SK-MEL-5 (cell line): ENCODE measurements around the gene AGRN. TPM values are rescaled to one million over a fixed set of nuclear protein-coding genes. Genes with fewer than 3 reads are reported as not detected.
"Not testable (repeated sequence)": the region's sequence is repeated elsewhere in the genome, so short reads cannot be mapped to it uniquely, and the experiment has no call there.

Experiments used
- DNase-seq: peaks from one replicate; pipeline ENCODE4 v3.0.0-alpha.2; 2016; ENCODE audit warnings: low read depth, low spot score
- in situ Hi-C: cut with HindIII; loops from 2 replicates; pipeline ENCODE4 v1.10.0; 2016; ENCODE audit warnings: low sequenced_read_pairs, high pct_unique_total_duplicates, low pct_unique_long_range_greater_than_20kb
- total RNA-seq: library from RNA; depleted of rRNA; stranded (reverse); fragments of >200 nt; shearing (Covaris generic); gene quantifications from 2 replicates; pipeline ENCODE4 v1.2.3, GENCODE V29; 2014

AGRN gene
- total RNA-seq, 1 experiment from 2014 or later: 21.3 TPM

DNA sequence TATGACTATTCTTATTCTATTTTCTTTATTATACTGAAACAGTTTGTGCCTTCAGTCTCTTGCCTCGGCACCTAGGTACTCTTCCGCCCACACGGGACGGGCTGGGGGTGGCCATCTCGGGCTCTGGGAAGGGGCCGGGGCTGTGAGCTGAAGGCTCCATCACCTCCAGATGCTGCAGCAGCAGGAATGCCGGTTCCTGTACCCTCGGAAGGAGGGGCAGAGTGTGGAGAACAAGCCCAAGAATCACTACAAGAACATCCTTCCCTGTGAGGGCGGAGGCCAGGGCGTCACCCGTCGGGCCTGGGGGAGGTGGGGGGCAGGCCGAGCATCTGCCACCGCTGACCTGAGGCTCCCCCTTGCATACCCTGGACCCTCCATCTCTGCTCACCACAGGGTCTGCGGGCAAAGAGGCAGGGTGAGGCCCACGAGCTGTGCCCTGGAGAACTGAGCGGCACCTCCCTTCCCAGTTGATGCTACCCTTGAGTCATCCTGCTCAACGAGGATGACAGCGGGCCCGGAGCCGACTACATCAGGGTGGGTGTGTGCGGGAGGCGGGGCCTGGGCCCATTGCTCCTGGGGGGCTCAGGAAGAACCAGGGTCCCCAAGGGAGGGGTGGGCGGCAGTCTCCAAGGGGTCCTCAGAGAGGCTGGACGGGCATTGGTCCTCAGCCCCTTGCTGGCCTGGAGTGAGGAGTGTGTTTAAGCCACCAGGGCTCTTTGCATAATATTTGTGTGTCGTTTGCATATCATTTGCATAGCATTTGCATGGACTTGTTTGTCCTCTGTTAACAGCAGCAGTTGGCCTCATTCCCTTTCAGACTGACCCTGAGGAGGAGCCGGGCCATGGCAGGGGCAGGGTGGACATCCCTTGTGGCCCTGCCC, 46.7 kb downstream of the AGRN start:
- in situ Hi-C loops: no loop called here
- DNase-seq: no peak

GRCh38 chr1:1067284-1067859, 47.5 kb downstream of the AGRN start:
- in situ Hi-C loops: no loop called here
- no peak for DNase-seq

DNA sequence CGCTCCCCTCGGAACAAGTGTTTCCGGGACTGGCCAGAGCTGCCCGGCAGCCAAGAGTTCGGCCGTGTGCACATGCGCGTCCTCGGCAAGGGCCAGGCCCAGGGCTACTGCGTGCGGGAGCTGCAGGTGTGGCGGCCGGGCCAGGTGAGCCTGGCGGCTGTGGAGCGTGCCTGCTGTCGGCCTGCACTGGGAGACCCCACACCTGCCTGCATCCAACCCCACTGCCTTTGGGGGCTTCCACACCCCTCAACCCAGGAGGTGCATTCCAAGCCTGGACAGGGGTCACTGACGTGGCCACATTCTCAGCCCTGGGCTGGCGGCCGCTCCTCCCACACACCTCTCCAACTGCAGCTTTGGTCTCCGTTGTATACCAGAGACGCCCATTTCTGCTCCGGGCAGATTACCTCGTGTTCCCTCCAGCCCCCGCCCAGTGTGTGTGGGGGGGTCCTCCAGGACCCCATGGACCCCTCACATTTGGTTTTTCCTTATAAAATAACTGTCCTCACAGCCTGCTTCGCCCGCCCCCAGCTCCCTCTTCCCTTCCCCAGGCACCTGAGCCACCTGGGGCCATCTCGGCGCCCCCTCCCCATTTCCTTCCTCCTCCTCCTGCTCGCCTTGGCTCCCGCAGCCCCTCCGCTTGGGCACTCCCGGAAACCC, 48.1 kb downstream of the AGRN start:
- DNase-seq: no peak
- in situ Hi-C loops: no loop called here

- peak; percentile 20 for DNase-seq
- in situ Hi-C loops: no loop called here
Measured at GRCh38 chr1:1068517-1069055, 48.7 kb downstream of the AGRN start.

DNA sequence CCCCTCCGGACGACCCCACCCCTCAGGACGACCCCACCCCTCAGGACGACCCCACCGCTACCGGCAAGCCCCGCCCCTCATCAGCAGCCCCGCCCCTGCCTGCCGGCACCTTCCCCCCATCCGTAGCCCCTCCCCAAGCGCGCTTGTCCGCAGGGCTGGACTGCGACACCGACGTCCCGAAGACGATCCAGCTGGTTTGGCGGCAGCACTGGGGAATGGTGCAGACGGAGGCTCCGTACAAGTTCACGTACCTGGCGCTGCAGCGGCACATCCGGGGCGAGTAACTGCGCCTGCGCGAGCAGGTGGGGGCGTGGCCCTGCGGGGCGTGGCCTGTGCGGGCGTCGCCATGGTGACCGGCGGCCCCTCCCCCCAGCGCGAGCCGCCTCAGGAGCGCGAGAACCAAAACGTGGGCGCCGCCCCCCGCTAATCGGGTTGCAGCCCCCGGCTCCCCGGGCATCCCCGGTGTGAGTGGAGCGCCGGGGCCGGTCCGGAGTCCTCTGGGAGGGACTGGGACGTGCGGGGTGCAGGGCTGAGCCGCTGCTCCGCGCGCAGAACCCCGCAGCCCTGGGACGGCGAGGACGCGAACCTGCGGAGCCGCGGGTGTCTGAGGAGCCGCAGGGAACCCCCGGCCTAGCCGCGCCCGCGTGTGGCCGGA, 49.3 kb downstream of the AGRN start:
- DNase-seq: peak; percentile 65
- in situ Hi-C loops: no loop called here

GRCh38 chr1:1069711-1070676, 50.1 kb downstream of the AGRN start:
- no peak for DNase-seq
- in situ Hi-C loops: no loop called here

DNA sequence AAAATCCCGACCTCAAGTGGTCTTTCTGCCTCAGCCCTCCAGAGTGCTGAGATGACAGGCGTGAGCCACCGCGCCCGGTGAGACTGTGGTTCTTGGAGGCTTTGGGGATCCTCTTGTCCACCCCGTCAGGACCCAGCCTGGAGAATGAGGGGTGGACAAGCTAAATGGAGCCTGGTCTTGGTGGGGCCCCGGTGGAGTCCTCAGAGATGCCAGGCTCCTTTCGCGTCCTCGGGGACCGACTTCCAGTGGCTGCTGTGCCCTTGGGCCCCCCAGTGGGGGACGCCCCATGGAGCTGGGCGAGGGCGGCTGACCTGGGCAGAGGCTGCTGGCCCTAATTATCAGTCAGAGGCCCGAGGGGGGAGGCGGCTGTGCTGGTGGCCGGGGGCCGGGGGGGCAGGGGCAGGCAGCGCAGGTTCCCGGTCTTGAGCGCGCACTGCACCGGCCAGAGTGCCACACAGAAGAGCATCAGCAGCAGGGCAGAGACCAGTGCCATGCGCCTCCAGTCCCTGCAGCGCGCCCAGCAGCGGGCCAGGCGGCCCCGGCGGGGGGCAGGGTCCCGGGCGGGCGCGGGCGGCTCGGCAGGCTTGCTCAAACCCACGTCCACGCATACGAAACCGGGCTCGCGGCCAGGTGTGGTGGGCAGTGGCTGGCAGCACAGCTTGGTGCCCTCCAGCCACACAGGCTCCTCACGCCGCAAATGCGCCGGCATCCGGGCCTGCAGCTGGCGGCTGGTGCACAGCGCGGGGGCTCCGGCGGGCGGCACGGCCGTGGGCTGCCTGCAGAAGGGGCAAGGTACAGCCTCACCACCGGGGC, 51.8 kb downstream of the AGRN start:
- in situ Hi-C loops: no loop called here
- no peak for DNase-seq

- in situ Hi-C loops: no loop called here
- no peak for DNase-seq
Measured at GRCh38 chr1:1072299-1072848, 52.5 kb downstream of the AGRN start.

DNA sequence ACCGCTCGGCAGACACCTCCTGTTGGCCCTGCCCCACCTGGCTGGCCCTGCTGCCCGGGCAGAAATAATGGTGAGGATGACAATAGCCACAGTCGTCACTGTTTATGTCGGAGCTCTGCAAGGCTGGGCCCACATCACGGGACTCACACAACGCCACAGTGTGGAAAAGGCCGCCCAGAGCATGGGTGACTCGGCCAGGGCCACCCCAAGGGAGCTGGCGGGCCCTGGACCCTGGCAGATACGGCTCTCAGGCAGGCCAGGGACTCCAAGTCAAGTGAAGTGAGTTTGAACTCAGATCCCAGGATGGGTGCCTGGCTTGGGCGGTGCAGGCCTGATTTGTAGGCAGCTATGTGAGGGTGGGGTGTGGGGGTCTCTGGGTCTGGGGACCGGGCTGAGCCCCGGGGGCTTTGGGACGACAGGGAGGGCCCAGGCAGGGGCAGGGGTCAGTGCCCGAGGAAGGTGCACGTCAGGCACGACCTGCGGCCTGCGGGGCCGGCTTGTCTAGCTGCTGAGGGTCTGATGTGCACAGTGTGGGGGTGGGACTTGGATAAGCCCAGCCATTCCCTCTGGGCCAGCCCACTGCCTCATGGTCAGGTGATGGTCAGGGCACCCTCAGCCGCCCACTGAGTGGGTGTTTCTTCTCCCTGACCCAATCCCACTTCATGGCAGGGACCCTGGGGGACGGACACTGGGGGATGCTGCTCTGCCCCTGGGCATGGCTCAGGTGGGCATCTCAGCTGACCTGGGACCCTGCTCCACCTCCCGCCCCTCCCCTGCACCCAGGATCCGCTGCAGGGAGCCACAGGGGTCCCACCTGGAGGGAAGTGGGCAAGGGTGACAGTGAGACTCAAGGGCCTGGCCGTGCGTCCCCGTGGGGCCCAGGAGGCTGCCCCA, 53.2 kb downstream of the AGRN start:
- in situ Hi-C loops: no loop called here
- DNase-seq: no peak

- in situ Hi-C loops: no loop called here
- no peak for DNase-seq
Measured at GRCh38 chr1:1073743-1074587, 54.0 kb downstream of the AGRN start, which contains the start of gene RNF223. Gene RNF223 (minus strand): TSS chr1:1074306. CDS start chr1:1072566, 1,740 bp downstream.

GRCh38 chr1:1074631-1075147, 54.8 kb downstream of the AGRN start:
- in situ Hi-C loops: no loop called here
- no peak for DNase-seq

DNA sequence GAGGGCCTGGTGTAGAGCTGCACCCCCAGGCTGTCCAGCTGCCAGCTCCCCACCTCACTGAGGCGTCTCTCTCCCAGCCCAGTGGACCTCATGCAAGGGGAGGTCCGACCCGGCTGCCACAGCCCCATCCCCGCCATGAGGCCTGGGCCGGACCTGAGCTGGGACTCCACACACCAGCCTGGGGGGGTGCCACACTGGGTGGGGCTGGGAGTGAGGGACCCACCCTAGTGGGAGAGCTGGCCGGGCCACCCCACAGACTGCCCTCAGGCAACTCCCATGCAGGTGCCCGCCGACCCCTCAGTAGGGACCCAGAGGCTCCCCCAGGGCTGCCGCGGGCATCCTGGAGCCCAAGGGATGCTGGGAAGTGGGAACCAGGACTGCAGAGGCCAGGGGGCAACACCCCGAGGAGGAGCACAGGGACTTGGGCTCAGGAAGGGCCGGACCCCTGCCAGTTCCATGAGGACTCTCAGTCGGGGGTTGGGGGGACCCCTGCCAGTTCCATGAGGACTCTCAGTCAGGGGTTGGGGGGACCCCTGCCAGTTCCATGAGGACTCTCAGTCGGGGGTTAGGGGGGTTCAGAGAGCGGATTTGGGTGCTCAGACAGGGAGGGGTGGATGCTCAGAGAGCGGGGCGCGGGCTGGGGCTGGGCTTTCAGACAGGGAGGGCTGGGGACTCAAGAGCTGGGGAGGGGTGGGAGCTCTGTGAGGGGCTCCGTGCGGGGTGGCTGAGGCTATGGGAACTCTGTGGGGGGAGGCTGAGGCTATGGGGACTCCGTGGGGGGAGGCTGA, 55.4 kb downstream of the AGRN start:
- DNase-seq: no peak
- in situ Hi-C loops: no loop called here

GRCh38 chr1:1077396-1077795, 57.5 kb downstream of the AGRN start:
- in situ Hi-C loops, DNase-seq: not testable (repeated sequence)
